SW480 (cell line): ENCODE results near the gene SERPINI1.

Experiments
- DNase-seq: peaks from one replicate; pipeline ENCODE4 v3.0.0-alpha.2; 2016; ENCODE audit warnings: low spot score

Gene SERPINI1

GRCh38 chr3:167734498-167735232 is 856 bp upstream of the SERPINI1 start, which contains the start of gene PDCD10:
PDCD10 (minus strand) TSS chr3:167734892; CDS start chr3:167720157, 14,735 bp downstream.
- DNase-seq, result peak; percentile 99

- DNase-seq, result peak; percentile 23
These were observed 805 bp downstream of the SERPINI1 start for GRCh38 chr3:167736264-167736787.

GRCh38 chr3:167736997-167737396 is 1.5 kb downstream of the SERPINI1 start:
- no peak for DNase-seq

GRCh38 chr3:167738037-167738436 is 2.5 kb downstream of the SERPINI1 start:
- no peak for DNase-seq

- DNase-seq, result no peak
These were observed 3.8 kb downstream of the SERPINI1 start for GRCh38 chr3:167739190-167739810.

- peak; percentile 57 for DNase-seq
These were observed 5.6 kb downstream of the SERPINI1 start for GRCh38 chr3:167740961-167741587.

- DNase-seq, result no peak
These were observed 6.8 kb downstream of the SERPINI1 start for GRCh38 chr3:167742338-167742737.

GRCh38 chr3:167743799-167744198 is 8.3 kb downstream of the SERPINI1 start:
- no peak for DNase-seq

- DNase-seq, result no peak
These were observed 13.7 kb downstream of the SERPINI1 start for GRCh38 chr3:167749209-167749608.

- no peak for DNase-seq
These were observed 14.2 kb downstream of the SERPINI1 start for GRCh38 chr3:167749728-167750127.

- no peak for DNase-seq
These were observed 14.9 kb downstream of the SERPINI1 start for GRCh38 chr3:167750272-167750971.

GRCh38 chr3:167754049-167754448 is 18.5 kb downstream of the SERPINI1 start:
- no peak for DNase-seq

GRCh38 chr3:167761302-167761701 is 25.8 kb downstream of the SERPINI1 start:
- peak; percentile 35 for DNase-seq

- DNase-seq, result no peak
These were observed 26.8 kb downstream of the SERPINI1 start for GRCh38 chr3:167762296-167762695.

GRCh38 chr3:167772992-167773391 is 37.5 kb downstream of the SERPINI1 start:
- DNase-seq, result no peak

GRCh38 chr3:167773584-167773983 is 38.1 kb downstream of the SERPINI1 start:
- no peak for DNase-seq

GRCh38 chr3:167776066-167776685 is 40.7 kb downstream of the SERPINI1 start:
- no peak for DNase-seq

- DNase-seq, result no peak
These were observed 41.8 kb downstream of the SERPINI1 start for GRCh38 chr3:167777356-167777755.

GRCh38 chr3:167780214-167780883 is 44.8 kb downstream of the SERPINI1 start:
- DNase-seq, result no peak

GRCh38 chr3:167783781-167784180 is 48.3 kb downstream of the SERPINI1 start:
- DNase-seq, result no peak

GRCh38 chr3:167785790-167786189 is 50.3 kb downstream of the SERPINI1 start:
- no peak for DNase-seq
